NCI-H1694 (cell line): Measurements from ENCODE around the gene RTP4.

Experiments
- DNase-seq: peaks from one replicate; lab custom pipeline; 2025; lab: John Stamatoyannopoulos, UW

The RTP4 gene, protein sequence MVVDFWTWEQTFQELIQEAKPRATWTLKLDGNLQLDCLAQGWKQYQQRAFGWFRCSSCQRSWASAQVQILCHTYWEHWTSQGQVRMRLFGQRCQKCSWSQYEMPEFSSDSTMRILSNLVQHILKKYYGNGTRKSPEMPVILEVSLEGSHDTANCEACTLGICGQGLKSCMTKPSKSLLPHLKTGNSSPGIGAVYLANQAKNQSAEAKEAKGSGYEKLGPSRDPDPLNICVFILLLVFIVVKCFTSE

DNA sequence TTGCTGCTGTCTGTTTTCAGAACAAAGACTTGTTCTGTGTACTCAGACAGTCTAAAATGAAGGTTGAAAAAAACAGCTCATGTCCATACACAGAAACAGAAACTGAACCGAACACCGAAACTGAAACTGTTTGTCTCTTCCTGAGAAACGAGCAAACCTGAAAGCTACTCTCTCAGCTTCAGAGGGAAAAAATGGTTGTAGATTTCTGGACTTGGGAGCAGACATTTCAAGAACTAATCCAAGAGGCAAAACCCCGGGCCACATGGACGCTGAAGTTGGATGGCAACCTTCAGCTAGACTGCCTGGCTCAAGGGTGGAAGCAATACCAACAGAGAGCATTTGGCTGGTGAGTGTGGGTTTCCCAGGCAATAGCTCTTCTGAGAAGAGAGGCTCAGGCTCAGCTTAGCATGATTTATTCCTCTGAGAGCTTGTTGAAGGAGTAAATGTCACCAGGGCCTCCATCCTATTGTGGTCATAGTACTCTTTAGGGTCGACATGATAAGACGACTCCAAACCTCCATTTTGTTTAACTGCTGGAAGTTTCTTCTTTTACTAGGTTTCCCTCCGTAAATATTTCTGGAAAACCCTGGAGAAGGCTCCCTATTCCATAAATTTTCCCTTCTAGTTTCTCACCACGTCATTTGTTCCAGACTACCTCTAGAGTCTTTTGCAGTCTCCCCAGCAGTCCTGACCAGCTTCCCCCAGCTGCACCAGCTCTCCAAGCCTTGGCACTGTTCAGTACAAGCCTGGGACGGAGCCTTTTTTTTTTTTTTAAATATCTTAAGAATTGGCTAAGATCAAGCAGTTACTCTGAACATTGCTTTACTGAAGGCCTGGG is at the start of gene RTP4:
Gene RTP4 (plus strand): TSS at position 135 of the 838 bp plus-strand sequence. CDS start 57 bp downstream, at position 192.
- no peak for DNase-seq

DNA sequence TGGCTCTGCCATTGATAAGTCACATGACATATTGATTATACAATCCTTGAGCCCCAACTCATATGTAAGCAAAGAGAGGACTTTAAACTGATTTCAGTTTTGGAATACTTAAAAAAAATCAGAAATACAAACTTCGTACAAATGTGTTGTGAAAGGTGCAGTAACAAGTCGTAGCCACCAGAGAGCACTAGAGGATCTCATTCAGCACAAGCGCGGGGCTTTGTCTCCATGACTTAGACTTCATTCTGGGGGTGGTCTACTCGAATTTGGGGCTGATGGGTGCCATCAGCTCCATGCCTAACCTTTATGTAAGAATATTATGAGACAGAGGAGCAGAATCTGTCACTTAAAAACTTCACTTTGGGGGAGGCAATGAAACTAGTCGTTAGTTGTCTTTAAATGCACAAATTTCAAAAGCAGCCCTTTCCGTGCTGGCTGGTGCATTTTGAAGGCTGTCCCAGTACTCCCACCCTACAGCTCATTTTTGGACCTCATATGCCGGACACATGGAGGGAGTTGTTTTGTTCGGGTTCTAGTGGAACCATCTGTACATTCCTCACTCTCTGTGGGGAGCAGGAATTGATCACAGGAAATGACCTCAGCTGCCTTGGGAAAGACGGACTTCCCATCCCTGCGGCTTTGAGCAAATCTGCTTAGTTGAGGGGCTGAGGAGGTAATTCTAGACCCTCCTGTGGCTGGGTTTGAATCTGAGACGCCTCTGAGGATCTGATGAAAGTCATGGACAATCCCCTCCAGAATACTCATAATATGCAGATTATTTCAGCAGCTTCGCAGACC is 49.2 kb upstream of the RTP4 start:
- DNase-seq, result peak; percentile 32

GRCh38 chr3:187319699-187320302 is 48.4 kb upstream of the RTP4 start:
- peak; percentile 4 for DNase-seq

- DNase-seq, result no peak
Measured at GRCh38 chr3:187321766-187322165, 46.4 kb upstream of the RTP4 start.

GRCh38 chr3:187322291-187322690 is 45.9 kb upstream of the RTP4 start:
- no peak for DNase-seq

- DNase-seq, result no peak
Measured at GRCh38 chr3:187323091-187323490, 45.1 kb upstream of the RTP4 start.

DNA sequence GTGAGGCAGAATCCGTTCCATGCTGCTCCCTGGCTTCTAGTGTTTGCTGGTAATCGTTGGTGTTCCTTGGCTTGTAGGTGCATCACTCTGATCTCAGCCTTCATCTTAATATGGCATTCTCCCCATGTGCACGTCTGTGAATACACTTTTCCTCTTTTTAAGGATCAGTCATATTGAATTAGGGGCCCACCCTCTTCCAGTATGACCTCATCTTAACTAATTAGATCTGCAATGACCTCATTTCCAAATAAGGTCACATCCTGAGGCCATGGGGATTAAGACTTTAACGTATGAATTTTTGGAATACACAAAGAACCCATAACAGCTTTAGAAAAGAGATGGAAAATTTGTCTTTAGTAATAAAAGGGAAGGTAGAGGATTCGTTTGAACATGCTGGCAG is 42.6 kb upstream of the RTP4 start:
- no peak for DNase-seq

DNA sequence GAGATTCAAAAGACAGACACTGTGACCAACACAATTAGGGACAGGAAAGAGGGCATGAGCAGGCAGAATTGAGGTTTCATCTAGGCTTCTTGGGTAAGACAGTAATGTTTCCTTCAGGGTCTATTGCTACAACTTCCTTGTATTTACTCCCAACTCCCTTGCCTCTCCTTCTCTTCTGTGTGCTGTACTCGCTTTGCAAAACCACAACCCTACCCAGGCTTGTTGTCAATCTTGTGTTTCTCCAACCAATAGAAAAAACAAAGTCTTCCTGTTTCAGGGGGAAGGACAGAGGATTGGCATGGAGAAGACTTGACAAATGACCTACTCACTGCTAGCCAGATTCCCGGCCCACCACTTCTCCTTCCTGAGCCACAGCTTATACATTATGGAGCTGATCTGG is 40.3 kb upstream of the RTP4 start:
- no peak for DNase-seq

GRCh38 chr3:187328691-187329090 is 39.5 kb upstream of the RTP4 start:
- no peak for DNase-seq

DNA sequence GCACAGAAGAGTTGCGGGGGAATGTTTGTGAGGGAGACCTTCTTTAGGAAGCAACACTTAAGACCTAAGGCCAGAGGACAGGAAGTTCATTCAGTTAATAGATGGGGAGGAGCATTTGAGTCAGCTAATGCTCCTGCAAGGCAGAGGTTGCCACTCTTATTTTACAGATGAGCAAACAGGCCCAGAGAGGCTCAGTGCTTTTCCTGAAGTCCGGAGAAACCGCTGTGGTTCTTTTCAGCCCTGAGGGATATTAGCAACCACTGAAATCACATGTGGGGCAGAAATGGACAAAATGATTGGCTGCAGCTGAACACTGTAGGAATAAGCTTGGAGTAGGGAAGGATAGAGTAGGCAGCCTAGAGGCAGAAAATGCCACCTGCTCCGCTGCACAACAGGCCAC is 33.3 kb upstream of the RTP4 start:
- no peak for DNase-seq

- no peak for DNase-seq
Measured at GRCh38 chr3:187336322-187336721, 31.9 kb upstream of the RTP4 start.

DNA sequence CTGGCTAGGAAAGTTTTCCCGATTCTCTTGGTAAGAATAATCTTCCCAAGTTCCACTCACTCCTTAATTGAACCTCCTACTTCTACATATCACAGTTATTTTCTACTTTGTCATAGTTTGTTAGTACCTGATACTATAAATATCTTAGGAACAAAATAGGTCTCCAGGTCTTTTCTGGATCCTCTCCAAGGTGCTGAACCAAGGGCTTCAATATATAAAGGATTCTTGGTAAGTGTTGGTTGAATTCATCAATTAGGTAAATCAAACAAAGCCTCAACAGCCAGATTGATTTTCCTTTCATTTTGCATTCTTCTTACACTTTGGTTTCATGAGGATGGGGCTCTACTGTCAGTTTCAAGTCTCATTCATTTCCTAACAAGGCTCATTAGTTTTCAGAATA is 27.6 kb upstream of the RTP4 start:
- no peak for DNase-seq

DNA sequence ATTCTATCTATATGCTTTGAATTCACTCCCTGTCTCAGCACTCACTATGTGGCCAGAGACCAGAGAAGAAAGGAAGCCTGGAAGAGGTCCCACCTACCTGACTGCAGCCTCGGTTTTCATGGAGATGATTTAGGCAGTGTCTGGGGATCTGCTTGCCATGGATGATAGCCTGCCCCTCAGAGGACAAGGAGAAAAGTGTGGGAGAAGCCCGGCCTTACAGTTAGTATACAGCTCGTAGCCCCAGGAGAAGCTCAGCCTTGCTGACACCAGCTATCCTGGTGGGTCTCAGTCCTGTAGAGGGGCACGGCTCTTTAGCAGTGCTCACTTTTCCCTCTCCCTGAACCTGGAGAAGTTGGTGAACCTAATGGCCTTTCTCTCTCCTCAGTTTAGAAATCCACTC is 25.9 kb upstream of the RTP4 start:
- no peak for DNase-seq

DNA sequence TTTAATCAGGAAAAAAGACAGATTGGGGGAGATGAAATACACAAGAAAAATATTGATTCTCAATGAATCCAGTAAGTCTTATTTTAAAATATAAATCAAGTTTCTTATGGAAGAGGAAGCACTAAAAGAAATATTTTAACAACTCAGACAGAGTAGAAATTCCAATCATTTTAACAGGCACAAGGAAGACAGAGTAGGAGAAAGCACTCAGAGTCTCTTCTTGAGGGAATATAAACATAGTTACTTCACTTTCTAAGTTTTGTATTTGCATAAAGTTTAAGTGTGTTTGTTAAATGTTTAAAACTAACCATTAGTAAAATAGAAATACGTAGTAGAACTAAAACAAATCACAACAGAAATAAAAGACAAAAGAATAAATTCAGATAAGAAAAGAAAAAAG is 24.5 kb upstream of the RTP4 start:
- no peak for DNase-seq

DNA sequence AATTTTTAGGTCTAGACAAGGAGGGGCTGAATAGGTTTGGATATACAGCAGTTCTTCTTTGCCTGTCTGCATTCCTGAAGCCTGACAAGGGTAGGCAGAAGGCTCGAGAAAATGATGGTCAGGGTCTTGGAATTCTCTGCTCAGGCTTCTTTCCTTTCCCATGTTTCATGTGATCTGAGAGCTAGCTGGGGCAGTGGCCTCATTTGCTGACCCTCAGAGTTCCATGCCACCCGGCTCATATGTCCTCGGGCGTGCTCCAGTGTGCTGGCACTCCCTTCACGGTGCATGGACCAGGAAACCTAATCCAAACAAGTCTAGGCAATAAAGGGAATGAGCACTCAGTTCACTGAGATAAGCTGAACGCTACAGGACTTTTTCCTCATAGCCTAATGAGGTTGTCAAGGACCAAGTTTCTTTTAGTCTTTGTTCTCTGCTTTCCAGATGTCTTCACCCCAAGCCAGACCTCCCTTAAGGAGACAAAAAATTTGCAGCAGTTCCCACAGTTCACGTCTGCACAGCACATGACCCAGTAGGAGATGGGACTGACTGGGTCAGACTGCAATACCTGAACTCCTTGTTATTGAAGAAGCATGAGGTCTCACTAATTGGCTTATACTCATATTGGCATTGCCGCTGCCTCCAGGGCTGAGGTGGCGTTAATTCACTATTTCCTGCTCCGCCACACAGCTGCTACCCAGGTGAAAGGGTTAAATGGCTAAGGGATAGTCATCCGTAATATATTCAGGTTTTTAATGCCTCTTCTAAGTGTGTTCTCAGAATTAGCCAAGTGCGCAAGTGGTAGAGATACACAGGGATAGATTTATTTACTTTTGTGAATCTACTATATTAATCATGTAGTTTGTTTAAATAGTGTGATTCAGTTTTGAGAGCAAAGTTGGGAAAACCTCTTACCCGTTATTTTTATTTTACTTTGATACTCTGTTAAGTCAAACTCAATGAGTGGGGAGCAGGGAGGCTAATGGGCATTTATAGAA is 15.3 kb upstream of the RTP4 start:
- DNase-seq, result no peak

DNA sequence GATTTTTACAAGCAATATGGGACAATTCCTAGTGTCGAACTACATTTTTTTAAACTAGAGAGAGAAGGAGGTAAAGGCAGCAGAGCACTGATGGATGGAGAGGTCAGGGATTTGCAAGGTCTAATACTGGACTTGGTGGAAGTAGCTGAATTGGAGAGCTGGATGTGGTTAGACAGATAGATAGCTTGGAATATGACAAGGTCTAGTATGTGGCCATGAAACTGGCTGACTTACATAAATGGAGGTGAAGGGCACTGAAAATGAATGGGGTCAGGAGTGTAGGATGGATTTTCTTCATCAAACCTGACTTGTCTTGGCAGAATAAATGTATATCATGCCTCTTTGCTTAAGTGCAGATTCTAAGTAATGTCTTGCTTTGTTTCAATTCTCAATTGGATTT is 10.1 kb upstream of the RTP4 start:
- no peak for DNase-seq

GRCh38 chr3:187359798-187360486 is 8.2 kb upstream of the RTP4 start:
- no peak for DNase-seq

DNA sequence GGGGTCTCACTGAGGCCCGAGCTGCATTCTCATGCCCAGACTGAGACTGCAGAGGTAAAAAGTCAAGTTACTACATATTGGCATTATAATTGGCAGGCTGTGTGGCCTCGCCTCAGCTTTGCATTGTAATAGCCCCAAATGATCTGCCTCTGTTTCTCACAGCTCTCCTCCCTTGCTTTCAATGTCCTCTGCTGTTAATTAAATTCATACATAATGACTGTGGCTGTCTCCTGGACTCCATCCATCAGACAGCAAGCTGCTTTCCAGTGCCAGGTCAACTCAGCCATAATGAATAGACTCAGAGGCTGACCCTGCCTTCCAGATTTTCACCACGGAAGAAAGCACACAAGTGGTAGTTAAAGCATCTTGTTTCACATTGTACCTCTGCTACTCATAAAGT is 7.6 kb upstream of the RTP4 start:
- DNase-seq, result no peak

DNA sequence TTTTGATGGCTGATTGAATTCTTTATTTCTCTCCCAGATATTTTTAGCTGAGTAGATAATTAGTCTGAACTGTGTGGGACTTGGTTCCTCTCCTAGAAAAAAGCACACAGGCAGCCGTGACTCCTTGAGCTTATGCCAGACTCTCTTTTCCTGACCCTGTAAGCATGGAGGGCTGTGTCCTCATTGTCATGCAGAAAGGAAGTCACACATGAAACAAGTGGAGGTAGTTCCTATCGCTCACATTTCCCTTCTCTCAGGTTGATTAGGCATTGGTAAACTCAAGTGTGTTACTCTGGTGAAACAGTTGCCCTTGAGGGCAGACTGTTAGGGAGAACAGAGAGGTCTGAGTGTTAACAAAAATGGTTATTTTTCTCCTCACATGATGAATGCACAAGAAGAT is 6.3 kb upstream of the RTP4 start:
- DNase-seq, result no peak

DNA sequence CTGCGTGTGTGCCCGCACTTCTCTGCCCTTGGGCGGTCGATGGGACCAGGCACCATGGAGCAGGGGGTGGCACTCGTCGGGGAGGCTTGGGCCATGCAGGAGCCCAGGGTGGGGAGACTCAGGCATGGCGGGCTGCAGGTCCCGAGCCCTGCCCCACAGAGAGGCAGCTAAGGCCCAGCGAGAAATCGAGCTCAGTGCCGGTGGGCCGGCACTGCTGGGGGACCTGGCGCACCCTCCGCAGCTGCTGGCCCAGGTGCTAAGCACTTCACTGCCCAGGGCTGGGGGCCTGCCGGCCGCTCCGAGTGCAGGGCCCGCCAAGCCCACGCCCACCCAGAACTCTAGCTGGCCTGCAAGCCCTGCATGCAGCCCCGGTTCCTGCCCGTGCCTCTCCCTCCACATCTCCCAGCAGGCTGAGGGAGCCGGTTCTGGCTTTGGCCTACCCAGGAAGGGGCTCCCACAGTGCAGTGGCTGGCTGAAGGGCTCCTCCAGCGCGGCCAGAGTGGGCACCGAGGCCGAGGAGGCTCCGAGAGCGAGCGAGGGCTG is 553 bp upstream of the RTP4 start:
- DNase-seq, result no peak
